ENCODE data around the gene INSYN2B. TPM values are rescaled to one million over a fixed set of nuclear protein-coding genes. Genes with fewer than 3 reads are reported as not detected.

The INSYN2B gene
- total and polyA plus RNA-seq, 2 of the 8 experiments (the other 6 are each of a cell fraction or from before 2014, with no cell fraction given), result not detected

DNA sequence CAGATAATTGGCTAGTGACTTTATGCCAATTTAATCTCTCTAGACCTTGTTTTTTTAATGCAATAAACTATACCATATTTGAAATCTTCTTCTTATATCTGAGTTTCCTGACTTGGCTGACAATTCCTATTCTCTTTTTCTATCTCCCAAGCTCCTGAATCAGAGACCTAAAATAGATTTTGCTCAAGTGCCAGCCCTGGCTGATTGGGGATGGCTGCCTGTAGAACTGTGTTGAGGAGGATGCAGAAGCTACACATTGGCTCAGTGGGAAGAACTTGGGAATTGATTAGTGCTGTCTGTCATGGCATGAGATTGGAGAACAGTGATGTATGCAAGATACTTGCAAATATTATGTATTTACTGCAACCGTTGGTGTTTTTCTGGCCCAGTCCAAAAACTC lies 132.8 kb downstream of the INSYN2B start:
- Histone ChIP-seq H2BK15ac (ENCODE audit: low read length) (no peak overlapping the region), H4K8ac (ENCODE audit: extremely low read depth, insufficient read depth, low read length) (no peak overlapping the region), H3K36me3 (ENCODE audit: control insufficient read depth in 2 of 4, insufficient read depth in 4 of 4, low read length in 3 of 4) (no peaks in the 10 kb centered on the region; a peak in 1 of 8 replicates), H2AK5ac (ENCODE audit: low read depth, low read length) (no peak overlapping the region), H3K9me3 (ENCODE audit: insufficient read depth in 2 of 2, low read depth in 1 of 2, low read length in 1 of 2) (peaks cover 4 to 11% of the 10 kb centered on the region in 2 experiments; a peak in 3 of 4 replicates), H3K23ac (ENCODE audit: insufficient read length) (no peak overlapping the region), H2BK5ac (ENCODE audit: low read depth, low read length) (no peak overlapping the region), H3K79me1 (ENCODE audit: low read depth, low read length) (no peaks in the 10 kb centered on the region), H3K4ac (replicated peaks; ENCODE audit: insufficient read length, low read depth, low read length) (no peak overlapping the region), H4K5ac (ENCODE audit: insufficient read length, low read depth, low read length) (no peak overlapping the region), H2BK120ac (replicated peaks; ENCODE audit: low read depth, low read length) (no peak overlapping the region), H3K9ac (replicated peaks in 1 of 4; ENCODE audit: extremely low read depth in 1 of 4, low read depth in 3 of 4, low read length in 3 of 4) (no peak overlapping the region), H3K4me1 (replicated peaks in 1 of 4; ENCODE audit: control insufficient read depth in 3 of 4, insufficient read depth in 4 of 4, low read length in 3 of 4) (no peaks in the 10 kb centered on the region), H3K4me2 (ENCODE audit: insufficient read depth in 1 of 2, low read depth in 2 of 2, low read length in 2 of 2) (no peak overlapping the region), H4K20me1 (replicated peaks in 1 of 2; ENCODE audit: control insufficient read depth in 1 of 2, insufficient read depth in 2 of 2, low read length in 2 of 2) (no peaks in the 10 kb centered on the region), H3K27ac (ENCODE audit: low read depth, low read length) (no peak overlapping the region), H2AFZ (ENCODE audit: low read length) (no peak overlapping the region), H3K27me3 (replicated peaks in 1 of 4; ENCODE audit: control insufficient read depth in 3 of 4, extremely low read depth in 1 of 4, insufficient read depth in 3 of 4, low read length in 3 of 4) (no peaks in the 10 kb centered on the region), H3K14ac (ENCODE audit: insufficient read length) (no peak overlapping the region), H4K91ac (replicated peaks; ENCODE audit: insufficient read length, low read length) (no peak overlapping the region), H3K4me3 (ENCODE audit: extremely low read depth in 1 of 4, insufficient read depth in 2 of 4, low read depth in 3 of 4, low read length in 4 of 4) (no peak overlapping the region), H3K18ac (ENCODE audit: extremely low read depth, low read length) (no peak overlapping the region), H3K56ac (replicated peaks; ENCODE audit: insufficient read length, low read depth, low read length) (no peak overlapping the region), H3K79me2 (ENCODE audit: control insufficient read depth in 1 of 2, insufficient read depth in 2 of 2, low read length in 2 of 2) (no peaks in the 10 kb centered on the region), H2BK20ac (ENCODE audit: low read length) (no peak overlapping the region), H2BK12ac (ENCODE audit: low read depth, low read length) (no peak overlapping the region), H3K23me2 (ENCODE audit: low read depth, low read length) (no peaks in the 10 kb centered on the region)
- DNase-seq (ENCODE audit: low read depth in 1 of 2, low spot score in 2 of 2), result no peak
- 100% methylated on average over 1 of the region's 1 CpG; no CpG with 5 or more reads in 1 of the 2 experiments for whole genome bisulfite sequencing, 2 experiments (ENCODE audit: extremely low coverage in 1 of 2, insufficient coverage in 1 of 2, insufficient read length in 1 of 2, insufficient replicate concordance in 2 of 2, low coverage in 1 of 2, low lambda C conversion rate in 2 of 2, missing lambda C conversion rate in 1 of 2)
- POLR2A ChIA-PET (ENCODE audit: partially characterized antibody), result no interaction called here
- no peak for FAIRE-seq
- CTCF ChIA-PET (ENCODE audit: partially characterized antibody), result interaction anchor here (0.7 kb wide), 1 partner anchor 9 kb away, joined by 3 read pairs; no protein-coding TSS in a partner anchor
- TF ChIP-seq HDAC6 (IDR thresholded peaks at IDR 0.05; ENCODE audit: low read depth, low read length), result no peak
- no peak for TF ChIP-seq SP2 (IDR thresholded peaks at IDR 0.05; ENCODE audit: low read length)
- no peak for TF ChIP-seq JUN (IDR thresholded peaks at IDR 0.05; ENCODE audit: low read depth, low read length)
- TF ChIP-seq YY1 (IDR thresholded peaks at IDR 0.05; ENCODE audit: low read depth, low read length), result no peak
- no peak for TF ChIP-seq TEAD4 (IDR thresholded peaks at IDR 0.05; ENCODE audit: low read depth, low read length)
- TF ChIP-seq BACH1 (IDR thresholded peaks at IDR 0.05; ENCODE audit: low read length), result no peak
- TF ChIP-seq, protein P1, sequence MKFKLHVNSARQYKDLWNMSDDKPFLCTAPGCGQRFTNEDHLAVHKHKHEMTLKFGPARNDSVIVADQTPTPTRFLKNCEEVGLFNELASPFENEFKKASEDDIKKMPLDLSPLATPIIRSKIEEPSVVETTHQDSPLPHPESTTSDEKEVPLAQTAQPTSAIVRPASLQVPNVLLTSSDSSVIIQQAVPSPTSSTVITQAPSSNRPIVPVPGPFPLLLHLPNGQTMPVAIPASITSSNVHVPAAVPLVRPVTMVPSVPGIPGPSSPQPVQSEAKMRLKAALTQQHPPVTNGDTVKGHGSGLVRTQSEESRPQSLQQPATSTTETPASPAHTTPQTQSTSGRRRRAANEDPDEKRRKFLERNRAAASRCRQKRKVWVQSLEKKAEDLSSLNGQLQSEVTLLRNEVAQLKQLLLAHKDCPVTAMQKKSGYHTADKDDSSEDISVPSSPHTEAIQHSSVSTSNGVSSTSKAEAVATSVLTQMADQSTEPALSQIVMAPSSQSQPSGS (IDR thresholded peaks at IDR 0.05; ENCODE audit: low read length), result no peak
- TF ChIP-seq CREB1 (IDR thresholded peaks at IDR 0.05), result no peak
- no peak for TF ChIP-seq CEBPB (IDR thresholded peaks at IDR 0.05; ENCODE audit: low read depth, low read length)
- TF ChIP-seq, protein P2, sequence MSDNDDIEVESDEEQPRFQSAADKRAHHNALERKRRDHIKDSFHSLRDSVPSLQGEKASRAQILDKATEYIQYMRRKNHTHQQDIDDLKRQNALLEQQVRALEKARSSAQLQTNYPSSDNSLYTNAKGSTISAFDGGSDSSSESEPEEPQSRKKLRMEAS (IDR thresholded peaks at IDR 0.05), result no peak
- TF ChIP-seq RFX5 (IDR thresholded peaks at IDR 0.05; ENCODE audit: borderline replicate concordance, low read depth, low read length), result no peak
